DOHH2 (cell line): ENCODE measurements around the gene SMIM44.
"Not testable (repeated sequence)": the region's sequence is repeated elsewhere in the genome, so short reads cannot be mapped to it uniquely, and the experiment has no call there.

Experiments used
- H3F3A ChIP-seq: fragments of 200-600 bp; sonication (generic), shearing (Covaris generic); 2 replicates; pipeline ENCODE4 v1.6.0; 2016; ENCODE audit warnings: antibody characterized with exemption, mild to moderate bottlenecking; ENCODE audit not compliant: control insufficient read depth, insufficient read depth
- H3K27ac ChIP-seq: fragments of 200-600 bp; sonication (generic); 2 replicates; pipeline ENCODE4 v1.5.1; 2014; ENCODE audit warnings: low read depth, mild to moderate bottlenecking, low read length, moderate library complexity
- H3K27me3 ChIP-seq: fragments of 200-600 bp; sonication (generic); 2 replicates; pipeline ENCODE4 v1.6.1; 2014; ENCODE audit warnings: mild to moderate bottlenecking, low read length, mixed read lengths; ENCODE audit not compliant: control insufficient read depth
- H3K36me3 ChIP-seq: fragments of 200-600 bp; sonication (generic); 2 replicates; pipeline ENCODE4 v1.6.1; 2014; ENCODE audit warnings: mild to moderate bottlenecking, low read length, moderate library complexity, mixed read lengths; ENCODE audit not compliant: control insufficient read depth
- H3K4me1 ChIP-seq: fragments of 200-600 bp; sonication (generic); 2 replicates; pipeline ENCODE4 v1.6.1; 2014; ENCODE audit warnings: mild to moderate bottlenecking, low read length, mixed read lengths; ENCODE audit not compliant: control insufficient read depth
- H3K4me2 ChIP-seq: fragments of 200-600 bp; sonication (generic); 2 replicates; pipeline ENCODE4 v1.6.0; 2014; ENCODE audit warnings: mild to moderate bottlenecking, low read length, moderate library complexity
- H3K4me3 ChIP-seq: fragments of 200-600 bp; sonication (generic); 2 replicates; pipeline ENCODE4 v1.5.1; 2014; ENCODE audit warnings: mild to moderate bottlenecking, low read length, mixed read lengths
- H3K79me2 ChIP-seq: fragments of 200-600 bp; sonication (generic); 2 replicates; pipeline ENCODE4 v1.6.1; 2014; ENCODE audit warnings: mild to moderate bottlenecking, low read length, mixed read lengths; ENCODE audit not compliant: control insufficient read depth
- H3K9me2 ChIP-seq: fragments of 200-600 bp; sonication (generic); replicated peaks from 2 replicates; pipeline ENCODE4 v1.6.1; 2014; ENCODE audit warnings: mild to moderate bottlenecking, low read length, mixed read lengths; ENCODE audit not compliant: control insufficient read depth
- H3K9me3 ChIP-seq: fragments of 200-600 bp; sonication (generic); 2 replicates; pipeline ENCODE4 v1.6.1; 2014; ENCODE audit warnings: antibody characterized with exemption, low read length, mixed read lengths; ENCODE audit not compliant: control insufficient read depth, insufficient read depth
- H4K20me1 ChIP-seq: fragments of 200-600 bp; sonication (generic); 2 replicates; pipeline ENCODE4 v1.6.0; 2014; ENCODE audit warnings: low read depth, mild to moderate bottlenecking, antibody characterized with exemption, low read length, moderate library complexity; ENCODE audit not compliant: control insufficient read depth, insufficient read depth
- EZH2phosphoT487 ChIP-seq: fragments of 200-600 bp; sonication (generic); IDR thresholded peaks from 2 replicates; pipeline ENCODE4 v1.6.1; 2017; ENCODE audit warnings: borderline replicate concordance, mild to moderate bottlenecking, antibody characterized with exemption, low read length, moderate library complexity, mixed read lengths
- TF ChIP-seq, protein P1 (sequence below): fragments of 200-600 bp; sonication (generic); IDR thresholded peaks from one replicate; pipeline ENCODE4 v1.5.1; 2014; ENCODE audit warnings: antibody characterized with exemption, mild to moderate bottlenecking, low read depth, low read length; ENCODE audit not compliant: poor library complexity, severe bottlenecking

SMIM44 gene

DNA sequence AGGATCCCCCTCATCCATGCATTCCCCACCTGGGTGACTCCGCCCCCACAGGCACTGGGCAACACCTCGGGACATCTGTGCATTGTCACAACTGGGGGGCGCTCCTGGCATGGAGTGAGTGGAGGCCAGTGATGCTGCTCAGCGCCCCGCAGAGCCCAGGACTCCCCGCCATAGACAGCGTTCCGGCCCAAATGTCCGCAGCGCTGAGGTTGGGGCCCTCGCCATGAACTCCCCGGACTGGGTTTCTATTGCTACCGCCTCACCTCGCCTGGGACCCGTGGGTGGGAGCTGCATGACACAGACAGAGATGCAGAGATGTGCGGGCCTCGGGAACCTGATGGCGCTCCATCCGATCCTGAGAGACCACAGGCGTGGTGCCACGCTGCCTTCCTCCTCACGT is 27.5 kb upstream of the SMIM44 start:
- no peaks in the 10 kb centered on the region for H3K9me2 ChIP-seq
- H3K4me3 ChIP-seq = no peak overlapping the region
- H3K4me2 ChIP-seq = no peak overlapping the region
- no peaks in the 10 kb centered on the region for H3K9me3 ChIP-seq
- peaks cover 36% of the 10 kb centered on the region for H3K36me3 ChIP-seq
- H3K79me2 ChIP-seq = peaks cover 88% of the 10 kb centered on the region
- peaks cover 15% of the 10 kb centered on the region; the same call in 1 of the 2 replicates for H4K20me1 ChIP-seq
- no peaks in the 10 kb centered on the region for H3K27me3 ChIP-seq
- H3F3A ChIP-seq = peaks cover 4% of the 10 kb centered on the region
- TF ChIP-seq, protein P1, sequence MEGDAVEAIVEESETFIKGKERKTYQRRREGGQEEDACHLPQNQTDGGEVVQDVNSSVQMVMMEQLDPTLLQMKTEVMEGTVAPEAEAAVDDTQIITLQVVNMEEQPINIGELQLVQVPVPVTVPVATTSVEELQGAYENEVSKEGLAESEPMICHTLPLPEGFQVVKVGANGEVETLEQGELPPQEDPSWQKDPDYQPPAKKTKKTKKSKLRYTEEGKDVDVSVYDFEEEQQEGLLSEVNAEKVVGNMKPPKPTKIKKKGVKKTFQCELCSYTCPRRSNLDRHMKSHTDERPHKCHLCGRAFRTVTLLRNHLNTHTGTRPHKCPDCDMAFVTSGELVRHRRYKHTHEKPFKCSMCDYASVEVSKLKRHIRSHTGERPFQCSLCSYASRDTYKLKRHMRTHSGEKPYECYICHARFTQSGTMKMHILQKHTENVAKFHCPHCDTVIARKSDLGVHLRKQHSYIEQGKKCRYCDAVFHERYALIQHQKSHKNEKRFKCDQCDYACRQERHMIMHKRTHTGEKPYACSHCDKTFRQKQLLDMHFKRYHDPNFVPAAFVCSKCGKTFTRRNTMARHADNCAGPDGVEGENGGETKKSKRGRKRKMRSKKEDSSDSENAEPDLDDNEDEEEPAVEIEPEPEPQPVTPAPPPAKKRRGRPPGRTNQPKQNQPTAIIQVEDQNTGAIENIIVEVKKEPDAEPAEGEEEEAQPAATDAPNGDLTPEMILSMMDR = no peak
- TF ChIP-seq EZH2phosphoT487 = no peak
- no peak overlapping the region for H3K27ac ChIP-seq
- peaks cover 10% of the 10 kb centered on the region for H3K4me1 ChIP-seq

DNA sequence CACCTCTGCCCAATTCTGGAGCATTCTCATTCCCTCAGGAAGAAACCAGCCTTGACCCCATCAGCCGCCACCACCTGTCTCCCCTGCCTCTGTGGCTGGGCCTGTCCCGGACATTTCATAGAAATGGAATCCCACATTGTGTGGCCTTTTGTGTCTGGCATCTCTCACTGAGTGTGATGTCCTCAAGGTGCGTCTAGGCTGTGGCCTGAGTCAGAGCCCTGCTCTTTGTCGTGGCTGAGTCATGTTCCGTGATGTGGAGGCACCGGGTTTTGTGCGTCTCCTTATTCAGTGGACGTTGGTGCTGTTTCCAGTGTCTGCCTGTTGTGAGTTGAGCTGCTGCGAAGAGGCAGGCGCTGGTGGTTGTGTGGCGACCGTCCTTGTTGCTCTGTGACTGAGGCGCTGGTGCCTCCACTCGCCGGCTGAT is 26.3 kb upstream of the SMIM44 start:
- no peak overlapping the region for H3K4me2 ChIP-seq

DNA sequence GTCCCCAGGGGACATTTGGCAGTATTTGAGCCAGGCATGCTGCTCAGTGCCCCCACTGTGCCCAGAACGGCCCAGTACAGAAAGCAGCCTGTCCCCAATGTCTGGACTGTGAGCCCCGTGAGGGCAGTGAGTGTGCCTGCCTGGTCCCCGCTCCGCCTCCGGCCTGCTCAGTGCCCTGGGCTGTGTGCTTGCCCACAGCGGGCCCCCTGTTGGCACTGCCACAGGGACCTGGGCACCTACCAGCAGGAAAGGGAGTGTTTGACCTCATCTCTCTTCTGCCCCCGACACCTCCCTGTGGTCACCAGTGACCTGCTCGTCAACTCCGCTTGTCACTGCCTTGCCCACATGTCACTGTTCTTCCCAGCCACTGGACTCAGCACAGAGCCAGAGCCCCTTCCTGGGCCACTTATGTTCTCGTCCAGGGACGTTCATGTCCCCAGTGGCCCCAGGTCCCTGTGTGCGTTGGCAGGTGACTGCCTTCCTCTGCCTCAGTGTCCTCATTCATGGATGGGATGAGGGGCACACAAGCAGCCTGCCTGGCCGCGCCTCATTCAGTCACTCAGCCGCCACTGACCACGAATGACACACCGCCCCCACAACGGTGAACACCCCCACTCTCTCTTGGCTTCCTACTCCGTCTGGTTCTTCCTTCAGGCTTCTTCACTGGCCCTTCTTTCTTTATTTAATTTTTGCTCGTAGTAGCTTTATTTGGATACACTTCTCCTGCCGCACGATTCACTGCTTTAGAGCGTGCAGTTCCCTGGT is 25.7 kb upstream of the SMIM44 start:
- no peaks in the 10 kb centered on the region for H3K27me3 ChIP-seq
- no peaks in the 10 kb centered on the region for H3K9me3 ChIP-seq
- no peak for TF ChIP-seq EZH2phosphoT487
- TF ChIP-seq, protein P1 = no peak
- H3K4me3 ChIP-seq = no peak overlapping the region
- H3K4me1 ChIP-seq = peaks cover 20% of the 10 kb centered on the region
- H3K4me2 ChIP-seq = no peak overlapping the region
- H4K20me1 ChIP-seq = peaks cover 15% of the 10 kb centered on the region; the same call in 1 of the 2 replicates
- H3F3A ChIP-seq = no peaks in the 10 kb centered on the region
- H3K79me2 ChIP-seq = peaks cover 78% of the 10 kb centered on the region
- H3K36me3 ChIP-seq = peaks cover 36% of the 10 kb centered on the region
- no peaks in the 10 kb centered on the region for H3K9me2 ChIP-seq
- H3K27ac ChIP-seq = no peak overlapping the region

More for the DNA sequence above, 26.3 kb upstream of the SMIM44 start:
- no peak overlapping the region for H3K4me3 ChIP-seq
- H3K79me2 ChIP-seq = peaks cover 84% of the 10 kb centered on the region
- no peaks in the 10 kb centered on the region for H3K27me3 ChIP-seq
- no peak overlapping the region for H3K27ac ChIP-seq
- no peaks in the 10 kb centered on the region for H3K9me2 ChIP-seq
- TF ChIP-seq, protein P1 = no peak
- no peak for TF ChIP-seq EZH2phosphoT487
- H3K36me3 ChIP-seq = peaks cover 36% of the 10 kb centered on the region
- peaks cover 20% of the 10 kb centered on the region for H3K4me1 ChIP-seq
- no peaks in the 10 kb centered on the region for H3F3A ChIP-seq
- no peaks in the 10 kb centered on the region for H3K9me3 ChIP-seq
- H4K20me1 ChIP-seq = peaks cover 15% of the 10 kb centered on the region; the same call in 1 of the 2 replicates

DNA sequence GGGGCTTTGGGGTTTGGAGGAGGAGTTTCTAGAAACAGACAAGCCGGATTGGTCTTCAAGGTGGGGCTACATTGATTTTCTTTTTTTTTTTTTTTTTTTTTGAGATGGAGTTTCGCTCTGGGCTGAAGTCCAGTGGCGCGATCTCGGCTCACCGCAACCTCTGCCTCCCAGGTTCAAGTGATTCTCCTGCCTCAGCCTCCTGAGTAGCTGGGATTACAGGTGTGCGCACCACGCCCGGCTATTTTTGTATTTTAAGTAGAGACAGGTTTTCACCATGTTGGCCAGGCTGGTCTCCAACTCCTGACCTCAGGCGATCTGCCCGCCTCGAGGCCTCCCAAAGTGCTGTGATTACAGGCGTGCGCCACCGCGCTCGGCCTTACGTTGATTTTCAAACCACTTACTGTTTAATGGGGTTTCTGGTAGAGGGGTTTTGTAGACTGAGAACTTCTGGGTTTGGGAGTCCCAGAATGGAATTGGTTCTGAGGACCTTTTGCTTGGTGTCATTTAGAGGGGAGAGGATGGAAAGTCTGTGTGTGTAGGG is 24.9 kb upstream of the SMIM44 start:
- H3K27ac ChIP-seq, H3K27me3 ChIP-seq, H3K9me2 ChIP-seq, H3K4me3 ChIP-seq, H3K4me2 ChIP-seq, H3F3A ChIP-seq, H3K9me3 ChIP-seq: not testable (repeated sequence)
- Histone ChIP-seq H4K20me1 (peaks cover 13% of the 10 kb centered on the region; the same call in 1 of the 2 replicates), H3K4me1 (peaks cover 20% of the 10 kb centered on the region), H3K36me3 (peaks cover 36% of the 10 kb centered on the region), H3K79me2 (peaks cover 70% of the 10 kb centered on the region)
